Stimulated activated CD4-positive, alpha-beta T cell treated with anti-CD3 and anti-CD28 coated beads, Interleukin-2, amount 100 ng/mL, for 48 hours (primary cell): ENCODE measurements around the gene HAUS6.
A peak's percentile ranks its signal among the peaks of the same experiment; 100 is the strongest.
"Not testable (repeated sequence)": the region's sequence is repeated elsewhere in the genome, so short reads cannot be mapped to it uniquely, and the experiment has no call there.

Experiments
- DNase-seq, 2 donors: peaks; one replicate each; pipeline ENCODE4 v3.0.0-alpha.2; 2020

Gene HAUS6

GRCh38 chr9:19114680-19115270 lies 12.1 kb upstream of the HAUS6 start:
- no peak for DNase-seq

GRCh38 chr9:19113964-19114679 lies 11.4 kb upstream of the HAUS6 start:
- DNase-seq = no peak

GRCh38 chr9:19113064-19113611 lies 10.4 kb upstream of the HAUS6 start:
- DNase-seq = not testable (repeated sequence)

GRCh38 chr9:19108038-19108437 lies 5.3 kb upstream of the HAUS6 start:
- no peak for DNase-seq

GRCh38 chr9:19104515-19105282 lies 2.0 kb upstream of the HAUS6 start:
- no peak for DNase-seq

- DNase-seq = peak; percentile 15 to 35
Observed at GRCh38 chr9:19102181-19102630, 498 bp downstream of the HAUS6 start.

- DNase-seq = no peak
Observed at GRCh38 chr9:19101203-19101602, 1.5 kb downstream of the HAUS6 start.

- not testable (repeated sequence) for DNase-seq
Observed at GRCh38 chr9:19097431-19097830, 5.3 kb downstream of the HAUS6 start.

GRCh38 chr9:19087106-19088000 lies 15.4 kb downstream of the HAUS6 start:
- DNase-seq = no peak

GRCh38 chr9:19085295-19085694 lies 17.4 kb downstream of the HAUS6 start:
- no peak for DNase-seq

- DNase-seq = no peak
Observed at GRCh38 chr9:19074836-19075235, 27.9 kb downstream of the HAUS6 start.

- DNase-seq = no peak
Observed at GRCh38 chr9:19074229-19074628, 28.5 kb downstream of the HAUS6 start.

GRCh38 chr9:19057033-19057432 lies 45.7 kb downstream of the HAUS6 start:
- DNase-seq = no peak

- no peak for DNase-seq
Observed at GRCh38 chr9:19050637-19051591, 51.8 kb downstream of the HAUS6 start.

GRCh38 chr9:19049917-19050636 lies 52.6 kb downstream of the HAUS6 start:
- no peak for DNase-seq

GRCh38 chr9:19048966-19049916 lies 53.5 kb downstream of the HAUS6 start, which contains the start of gene RRAGA:
TSS of gene RRAGA (plus strand) at chr9:19049427. CDS start at chr9:19049660, 233 bp downstream.
- peak; percentile 93 to 95 for DNase-seq

- DNase-seq = no peak
Observed at GRCh38 chr9:19036611-19037010, 66.1 kb downstream of the HAUS6 start.

- DNase-seq = no peak
Observed at GRCh38 chr9:19033015-19033414, 69.7 kb downstream of the HAUS6 start, which contains the start of gene SAXO1. TSS of gene SAXO1 (minus strand) at chr9:19033209. CDS start at chr9:19032908, 301 bp downstream.

- DNase-seq = no peak
Observed at GRCh38 chr9:19032406-19032805, 70.3 kb downstream of the HAUS6 start.
